ENCODE results near the gene TCERG1. TPM values are rescaled to one million over a fixed set of nuclear protein-coding genes. Genes with fewer than 3 reads are reported as not detected.

TCERG1 gene
- total RNA-seq, 1 experiment from 2014 or later: 112 TPM

DNA sequence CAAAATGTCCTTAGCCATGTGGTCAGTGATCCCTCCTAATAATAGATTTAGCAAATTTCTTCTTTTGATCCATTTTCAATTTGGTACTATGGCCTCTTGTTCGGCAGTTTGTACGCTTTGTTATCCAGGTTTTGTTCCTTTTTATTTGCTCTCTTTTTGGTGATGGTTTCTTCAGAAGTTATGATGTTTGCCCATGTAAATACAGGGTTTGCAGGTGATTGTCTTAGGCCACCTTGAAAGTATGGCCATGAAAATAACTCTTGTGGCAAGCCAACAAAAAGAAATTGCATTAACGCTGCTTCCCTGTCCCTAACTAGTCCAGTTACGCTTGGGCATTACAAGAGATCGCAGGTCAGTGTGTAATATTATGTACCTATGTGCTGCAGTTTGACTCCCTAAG is 60.3 kb downstream of the TCERG1 start:
- no peaks in the 10 kb centered on the region for H4K20me1 ChIP-seq (ENCODE audit: control insufficient read depth, insufficient read depth, insufficient read length)
- DNase-seq: no peak
- H3K27ac Mint-ChIP-seq: no peak overlapping the region
- H3K4me3 Mint-ChIP-seq: no peak overlapping the region
- no peak overlapping the region for H3K23ac ChIP-seq (ENCODE audit: insufficient read length, low read depth, low read length)
- no peak overlapping the region for H2AK5ac ChIP-seq (ENCODE audit: insufficient read length, low read length)
- H3K27me3 Mint-ChIP-seq (ENCODE audit: low read depth): no peaks in the 10 kb centered on the region
- no peak overlapping the region for H3K4me2 ChIP-seq (ENCODE audit: insufficient read depth, insufficient read length, low read length)
- no peak overlapping the region for H3K4ac ChIP-seq (ENCODE audit: low read depth, low read length)
- no peak overlapping the region for H3K27ac ChIP-seq (ENCODE audit: insufficient read length, low read depth, low read length)
- H3K79me2 ChIP-seq (ENCODE audit: insufficient read depth, low read length): no peaks in the 10 kb centered on the region
- no peak overlapping the region for H3K14ac ChIP-seq (ENCODE audit: insufficient read depth, low read length)
- H3K23me2 ChIP-seq (ENCODE audit: insufficient read length, low read depth, low read length, poor library complexity, severe bottlenecking): no peaks in the 10 kb centered on the region
- TF ChIP-seq, protein P1, sequence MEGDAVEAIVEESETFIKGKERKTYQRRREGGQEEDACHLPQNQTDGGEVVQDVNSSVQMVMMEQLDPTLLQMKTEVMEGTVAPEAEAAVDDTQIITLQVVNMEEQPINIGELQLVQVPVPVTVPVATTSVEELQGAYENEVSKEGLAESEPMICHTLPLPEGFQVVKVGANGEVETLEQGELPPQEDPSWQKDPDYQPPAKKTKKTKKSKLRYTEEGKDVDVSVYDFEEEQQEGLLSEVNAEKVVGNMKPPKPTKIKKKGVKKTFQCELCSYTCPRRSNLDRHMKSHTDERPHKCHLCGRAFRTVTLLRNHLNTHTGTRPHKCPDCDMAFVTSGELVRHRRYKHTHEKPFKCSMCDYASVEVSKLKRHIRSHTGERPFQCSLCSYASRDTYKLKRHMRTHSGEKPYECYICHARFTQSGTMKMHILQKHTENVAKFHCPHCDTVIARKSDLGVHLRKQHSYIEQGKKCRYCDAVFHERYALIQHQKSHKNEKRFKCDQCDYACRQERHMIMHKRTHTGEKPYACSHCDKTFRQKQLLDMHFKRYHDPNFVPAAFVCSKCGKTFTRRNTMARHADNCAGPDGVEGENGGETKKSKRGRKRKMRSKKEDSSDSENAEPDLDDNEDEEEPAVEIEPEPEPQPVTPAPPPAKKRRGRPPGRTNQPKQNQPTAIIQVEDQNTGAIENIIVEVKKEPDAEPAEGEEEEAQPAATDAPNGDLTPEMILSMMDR (conservative IDR thresholded peaks at IDR 0.05): no peak
- no peak overlapping the region for H4K8ac ChIP-seq (replicated peaks; ENCODE audit: insufficient read length, low read depth, low read length)
- H2BK12ac ChIP-seq (ENCODE audit: insufficient read length, low read depth, low read length): no peak overlapping the region
- no peak overlapping the region for H4K5ac ChIP-seq (ENCODE audit: insufficient read length, low read depth, low read length)
- no peak overlapping the region for H2BK20ac ChIP-seq (ENCODE audit: low read depth, low read length, poor library complexity, severe bottlenecking)
- H3K9ac ChIP-seq (ENCODE audit: extremely low read depth, insufficient read length, low read length): no peak overlapping the region
- no peak overlapping the region for H3K18ac ChIP-seq (ENCODE audit: insufficient read length, low read depth, low read length)
- no peak overlapping the region for H3T11ph ChIP-seq (ENCODE audit: low read length)
- H4K91ac ChIP-seq (ENCODE audit: insufficient read length, low read depth, low read length): no peak overlapping the region
- H3K27me3 ChIP-seq (ENCODE audit: insufficient read depth, low read length): no peaks in the 10 kb centered on the region
- no peak overlapping the region for H2AFZ ChIP-seq (ENCODE audit: low read length)
- no CpG with 5 or more reads among the region's 5 CpGs for WGBS (ENCODE audit: extremely low coverage, insufficient read length, low lambda C conversion rate)
- H3K56ac ChIP-seq (ENCODE audit: insufficient read length, low read depth, low read length): no peak overlapping the region
- H3K9me3 ChIP-seq (ENCODE audit: control insufficient read depth, low read depth, low read length): no peaks in the 10 kb centered on the region
- H2BK5ac ChIP-seq (ENCODE audit: insufficient read length, low read length): no peak overlapping the region
- H3K4me1 ChIP-seq (ENCODE audit: insufficient read depth, low read length): no peaks in the 10 kb centered on the region
- H2BK120ac ChIP-seq (ENCODE audit: low read depth, low read length, poor library complexity, severe bottlenecking): no peak overlapping the region
- no peaks in the 10 kb centered on the region for H3K9me3 Mint-ChIP-seq
- H3K36me3 Mint-ChIP-seq (ENCODE audit: insufficient read depth in 1 of 3, low read depth in 3 of 3): peaks cover 41 to 80% (median 73%) of the 10 kb centered on the region in 3 experiments; a peak in 6 of 7 replicates
- no peaks in the 10 kb centered on the region for H3K79me1 ChIP-seq (ENCODE audit: insufficient read depth, low read depth, low read length, poor library complexity, severe bottlenecking)
- H2BK15ac ChIP-seq (ENCODE audit: low read depth, low read length): no peak overlapping the region
- no peaks in the 10 kb centered on the region for H3K4me1 Mint-ChIP-seq
